Left lobe of liver (tissue), 2 donors: ENCODE data around the gene SCAF1. TPM values are rescaled to one million over a fixed set of nuclear protein-coding genes. Genes with fewer than 3 reads are reported as not detected.

ENCODE experiments used
- ATAC-seq: fragments of 200-7000 bp; cut with Tn5 transposase; one replicate; pipeline ENCODE4 v1.9.1; 2020; ENCODE audit warnings: mild to moderate bottlenecking, moderate library complexity
- DNase-seq: peaks from one replicate; pipeline ENCODE4 v3.0.0-alpha.2; 2020; ENCODE audit warnings: low spot score
- total RNA-seq: library from RNA; stranded (reverse); gene quantifications from one replicate; pipeline ENCODE4 v1.2.1, GENCODE V29; 2021
- donor health status: DM: no; HTN: no; CAD: no; lungs with moderate emphysema.
- donor health status: DM: no; HTN: yes; CAD: no.

SCAF1 gene
- total RNA-seq, 1 donor from 2014 or later: 35.5 TPM

- no peak for DNase-seq
- no peak for ATAC-seq
These were observed 20.0 kb downstream of the SCAF1 start for GRCh38 chr19:49662011-49662410.

GRCh38 chr19:49663224-49663623 is 21.2 kb downstream of the SCAF1 start:
- ATAC-seq (no peak), DNase-seq (no peak)

- ATAC-seq (peak; percentile 84), DNase-seq (peak; percentile 91)
These were observed 22.4 kb downstream of the SCAF1 start for GRCh38 chr19:49664171-49665035.

- ATAC-seq: no peak
- DNase-seq: no peak
These were observed 23.0 kb downstream of the SCAF1 start for GRCh38 chr19:49665036-49665350.

GRCh38 chr19:49665351-49666119 is 23.5 kb downstream of the SCAF1 start, which contains the start of the genes BCL2L12 and IRF3:
Gene BCL2L12, plus strand, starts transcription at chr19:49665933. Its CDS starts 760 bp downstream, at chr19:49666693.
Gene IRF3, minus strand, starts transcription at chr19:49665857. Its CDS starts 1,019 bp downstream, at chr19:49664838.
- DNase-seq (peak; percentile 99), ATAC-seq (peak; percentile 83)

GRCh38 chr19:49666120-49666444 is 24.1 kb downstream of the SCAF1 start:
- DNase-seq (no peak), ATAC-seq (peak; percentile 6)

- no peak for DNase-seq
- ATAC-seq: no peak
These were observed 25.5 kb downstream of the SCAF1 start for GRCh38 chr19:49667473-49667872.

- DNase-seq (no peak), ATAC-seq (no peak)
These were observed 27.5 kb downstream of the SCAF1 start for GRCh38 chr19:49669516-49669915.

- ATAC-seq: peak; percentile 63
- peak; percentile 82 for DNase-seq
These were observed 30.3 kb downstream of the SCAF1 start for GRCh38 chr19:49672131-49672919.

GRCh38 chr19:49676136-49676783 is 34.3 kb downstream of the SCAF1 start:
- DNase-seq (no peak), ATAC-seq (peak; percentile 75)

- peak; percentile 100 for DNase-seq
- peak; percentile 69 for ATAC-seq
These were observed 34.8 kb downstream of the SCAF1 start for GRCh38 chr19:49676784-49677230.

- peak; percentile 29 for ATAC-seq
- DNase-seq: peak; percentile 71
These were observed 35.4 kb downstream of the SCAF1 start, which contains the start of gene PRMT1 for GRCh38 chr19:49677231-49677900. Gene PRMT1, plus strand, starts transcription at chr19:49677271. Its CDS starts 10 bp downstream, at chr19:49677281.

GRCh38 chr19:49677901-49678674 is 36.1 kb downstream of the SCAF1 start:
- peak; percentile 7 for ATAC-seq
- DNase-seq: peak; percentile 74

GRCh38 chr19:49678985-49679770 is 37.2 kb downstream of the SCAF1 start:
- ATAC-seq: no peak
- DNase-seq: no peak

GRCh38 chr19:49679771-49680413 is 37.9 kb downstream of the SCAF1 start:
- ATAC-seq (no peak), DNase-seq (no peak)

- peak; percentile 53 for ATAC-seq
These were observed 38.7 kb downstream of the SCAF1 start for GRCh38 chr19:49680421-49681351.

GRCh38 chr19:49681830-49682229 is 39.8 kb downstream of the SCAF1 start:
- ATAC-seq (no peak), DNase-seq (no peak)

More at GRCh38 chr19:49680421-49681351, 38.7 kb downstream of the SCAF1 start:
- peak; percentile 88 for DNase-seq
